ENCODE measurements around the gene CRLF3.

GRCh38 chr17:30796016-30796415, 28.5 kb downstream of the CRLF3 start:
- TF ChIP-seq MYC (IDR thresholded peaks at IDR 0.05; ENCODE audit: low read depth, low read length), result no peak
- TF ChIP-seq, protein P1, sequence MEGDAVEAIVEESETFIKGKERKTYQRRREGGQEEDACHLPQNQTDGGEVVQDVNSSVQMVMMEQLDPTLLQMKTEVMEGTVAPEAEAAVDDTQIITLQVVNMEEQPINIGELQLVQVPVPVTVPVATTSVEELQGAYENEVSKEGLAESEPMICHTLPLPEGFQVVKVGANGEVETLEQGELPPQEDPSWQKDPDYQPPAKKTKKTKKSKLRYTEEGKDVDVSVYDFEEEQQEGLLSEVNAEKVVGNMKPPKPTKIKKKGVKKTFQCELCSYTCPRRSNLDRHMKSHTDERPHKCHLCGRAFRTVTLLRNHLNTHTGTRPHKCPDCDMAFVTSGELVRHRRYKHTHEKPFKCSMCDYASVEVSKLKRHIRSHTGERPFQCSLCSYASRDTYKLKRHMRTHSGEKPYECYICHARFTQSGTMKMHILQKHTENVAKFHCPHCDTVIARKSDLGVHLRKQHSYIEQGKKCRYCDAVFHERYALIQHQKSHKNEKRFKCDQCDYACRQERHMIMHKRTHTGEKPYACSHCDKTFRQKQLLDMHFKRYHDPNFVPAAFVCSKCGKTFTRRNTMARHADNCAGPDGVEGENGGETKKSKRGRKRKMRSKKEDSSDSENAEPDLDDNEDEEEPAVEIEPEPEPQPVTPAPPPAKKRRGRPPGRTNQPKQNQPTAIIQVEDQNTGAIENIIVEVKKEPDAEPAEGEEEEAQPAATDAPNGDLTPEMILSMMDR (IDR thresholded peaks at IDR 0.05; ENCODE audit: low read depth, low read length), result no peak
